CD4-positive, alpha-beta T cell (primary cell): ENCODE results near the gene CIDEA. TPM values are rescaled to one million over a fixed set of nuclear protein-coding genes. Genes with fewer than 3 reads are reported as not detected.
A peak's percentile ranks its signal among the peaks of the same experiment; 100 is the strongest.

Source experiments
- ATAC-seq: fragments of 200-7000 bp; cut with Tn5 transposase; one replicate; pipeline ENCODE4 v1.10.0; 2022; ENCODE audit warnings: mild to moderate bottlenecking; ENCODE audit not compliant: poor library complexity
- CTCF ChIA-PET: fragments of 350-600 bp; sonication (Branson Sonifier 250); formaldehyde crosslinking; loops from one replicate; lab custom pipeline; 2021; ENCODE audit warnings: antibody characterized with exemption, inconsistent platforms; lab: Charles Lee
- POLR2A ChIA-PET: fragments of 350-600 bp; sonication (Branson Sonifier 250); formaldehyde crosslinking; loops from one replicate; lab custom pipeline; 2021; ENCODE audit warnings: antibody characterized with exemption, inconsistent platforms; lab: Charles Lee
- DNase-seq, 14 experiments: peaks; one replicate each; pipeline ENCODE4 v3.0.0-alpha.2; 2013 to 2020; ENCODE audit warnings: mixed read lengths in 2 of 14
- H3K27ac ChIP-seq, 2 donors: one replicate each; pipeline versions ENCODE4 v1.5.1 to v1.7.0; 2013; ENCODE audit warnings: low read length in 2 of 2, low read depth in 1 of 2, mild to moderate bottlenecking in 1 of 2
- H3K27me3 ChIP-seq, 2 experiments: 1 replicate in 1 of 2; 2 replicates in 1 of 2; pipeline versions ENCODE4 v1.6.1 to v1.7.0; 2013; ENCODE audit warnings: low read length in 2 of 2, control low read depth in 1 of 2, mild to moderate bottlenecking in 1 of 2, moderate library complexity in 1 of 2; ENCODE audit not compliant: insufficient read depth in 2 of 2, control insufficient read depth in 1 of 2
- H3K36me3 ChIP-seq: one replicate; pipeline ENCODE4 v1.6.1; 2013; ENCODE audit warnings: low read length, control low read depth; ENCODE audit not compliant: insufficient read depth
- H3K4me1 ChIP-seq: one replicate; pipeline ENCODE4 v1.6.1; 2013; ENCODE audit warnings: low read length, control low read depth; ENCODE audit not compliant: insufficient read depth
- H3K4me3 ChIP-seq: one replicate; pipeline ENCODE4 v1.5.1; 2013; ENCODE audit warnings: mild to moderate bottlenecking, low read length, moderate library complexity
- H3K9me3 ChIP-seq, 2 experiments: 1 replicate in 1 of 2; 2 replicates in 1 of 2; pipeline versions ENCODE4 v1.6.1 to v1.7.0; 2013; ENCODE audit warnings: low read length in 2 of 2, mild to moderate bottlenecking in 2 of 2, control low read depth in 1 of 2, moderate library complexity in 1 of 2; ENCODE audit not compliant: control insufficient read depth in 1 of 2, insufficient read depth in 1 of 2
- H3K27ac Mint-ChIP-seq: one replicate; pipeline ENCODE4 v1.8.0; 2020; ENCODE audit warnings: mixed read lengths
- H3K27me3 Mint-ChIP-seq: one replicate; pipeline ENCODE4 v1.8.0; 2021; ENCODE audit warnings: mixed read lengths
- H3K36me3 Mint-ChIP-seq: one replicate; pipeline ENCODE4 v1.8.0; 2021; ENCODE audit warnings: low read depth, mixed read lengths
- H3K4me1 Mint-ChIP-seq: one replicate; pipeline ENCODE4 v1.8.0; 2021; ENCODE audit warnings: low read depth, mixed read lengths
- H3K4me3 Mint-ChIP-seq: one replicate; pipeline ENCODE4 v1.8.0; 2020; ENCODE audit warnings: mild to moderate bottlenecking, mixed read lengths
- H3K9me3 Mint-ChIP-seq: one replicate; pipeline ENCODE4 v1.8.0; 2020; ENCODE audit warnings: mixed read lengths
- intact Hi-C, 2 experiments: fragments of 100-400 bp; cut with DNase I in 1 of 2; cut with micrococcal nuclease in 1 of 2; formaldehyde crosslinking; loops; one replicate each; pipeline versions ENCODE4 v1.15.1 to v1.9.0; 2023 to 2025; cut with DNase I, micrococcal nuclease
- total RNA-seq, 174 experiments: library from RNA in 2 of 174; stranded (reverse) in 2 of 174; gene quantifications; one replicate each; pipeline ENCODE4 v1.2.3 and lab custom pipeline; 2021 to 2026
- TF ChIP-seq, protein P1 (sequence below): fragments of 200-600 bp; IDR thresholded peaks from one replicate; pipeline ENCODE4 v1.8.0; 2022; ENCODE audit warnings: antibody characterized with exemption, mild to moderate bottlenecking

CIDEA gene
- total RNA-seq, 2 experiments from 2014 or later = not detected

- Mint-ChIP-seq H3K27me3 (peaks cover 59% of the 10 kb centered on the region), H3K4me1 (peaks cover 11% of the 10 kb centered on the region), H3K27ac (no peak within 1 kb of the TSS), H3K36me3 (peaks cover 3% of the 10 kb centered on the region), H3K9me3 (peaks cover 3% of the 10 kb centered on the region), H3K4me3 (peak within 1 kb of the TSS; percentile 66)
- DNase-seq (peak in 2 of 14 experiments; percentile 22 to 34), ATAC-seq (no peak)
- Histone ChIP-seq H3K4me1 (peaks cover 12% of the 10 kb centered on the region), H3K9me3 (peaks cover 5 to 28% of the 10 kb centered on the region in 2 experiments), H3K27ac (no peak within 1 kb of the TSS), H3K36me3 (no peaks in the 10 kb centered on the region), H3K4me3 (peak within 1 kb of the TSS; percentile 7), H3K27me3 (peaks cover 28 to 41% of the 10 kb centered on the region in 2 experiments)
- intact Hi-C loops = no loop called here
- ChIA-PET CTCF (no interaction called here), POLR2A (no interaction called here)
- TF ChIP-seq, protein P1, sequence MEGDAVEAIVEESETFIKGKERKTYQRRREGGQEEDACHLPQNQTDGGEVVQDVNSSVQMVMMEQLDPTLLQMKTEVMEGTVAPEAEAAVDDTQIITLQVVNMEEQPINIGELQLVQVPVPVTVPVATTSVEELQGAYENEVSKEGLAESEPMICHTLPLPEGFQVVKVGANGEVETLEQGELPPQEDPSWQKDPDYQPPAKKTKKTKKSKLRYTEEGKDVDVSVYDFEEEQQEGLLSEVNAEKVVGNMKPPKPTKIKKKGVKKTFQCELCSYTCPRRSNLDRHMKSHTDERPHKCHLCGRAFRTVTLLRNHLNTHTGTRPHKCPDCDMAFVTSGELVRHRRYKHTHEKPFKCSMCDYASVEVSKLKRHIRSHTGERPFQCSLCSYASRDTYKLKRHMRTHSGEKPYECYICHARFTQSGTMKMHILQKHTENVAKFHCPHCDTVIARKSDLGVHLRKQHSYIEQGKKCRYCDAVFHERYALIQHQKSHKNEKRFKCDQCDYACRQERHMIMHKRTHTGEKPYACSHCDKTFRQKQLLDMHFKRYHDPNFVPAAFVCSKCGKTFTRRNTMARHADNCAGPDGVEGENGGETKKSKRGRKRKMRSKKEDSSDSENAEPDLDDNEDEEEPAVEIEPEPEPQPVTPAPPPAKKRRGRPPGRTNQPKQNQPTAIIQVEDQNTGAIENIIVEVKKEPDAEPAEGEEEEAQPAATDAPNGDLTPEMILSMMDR = no peak
Measured at GRCh38 chr18:12307701-12308385, 53.7 kb downstream of the CIDEA start, which contains the start of gene TUBB6. TSS of gene TUBB6 (plus strand) at chr18:12308241. CDS start at chr18:12308293, 52 bp downstream.

DNA sequence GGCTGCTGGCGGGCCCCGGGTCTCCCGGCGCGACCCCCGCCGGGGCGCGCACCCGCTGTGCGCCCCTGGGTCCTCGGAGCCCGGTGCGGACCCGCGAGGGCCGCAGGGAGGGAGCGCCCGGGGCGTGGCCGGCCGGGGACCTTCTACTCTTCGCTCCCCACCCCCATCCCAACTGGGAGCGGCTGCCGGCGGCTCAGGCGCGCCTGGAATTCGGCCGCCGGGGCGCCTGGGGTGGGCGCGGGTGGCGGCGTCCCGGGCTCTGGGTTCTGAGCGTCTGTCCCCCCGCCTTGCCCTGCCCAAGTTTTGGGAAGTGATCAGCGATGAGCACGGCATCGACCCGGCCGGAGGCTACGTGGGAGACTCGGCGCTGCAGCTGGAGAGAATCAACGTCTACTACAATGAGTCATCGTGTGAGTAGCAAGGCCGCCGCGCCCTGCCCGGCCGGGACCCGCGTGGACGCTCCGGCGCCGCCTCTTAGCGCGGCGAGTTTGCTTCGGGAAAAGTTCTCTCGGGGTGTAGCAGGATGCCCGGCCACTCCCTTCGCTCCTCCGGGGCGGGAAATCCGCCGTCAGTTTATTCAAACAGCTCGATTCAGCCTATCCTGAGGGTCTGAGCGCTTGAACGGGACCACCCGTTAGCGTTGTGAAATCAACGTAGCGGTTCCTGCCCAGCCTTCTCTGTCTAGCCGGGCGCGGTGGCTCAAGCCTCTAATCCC lies 54.4 kb downstream of the CIDEA start:
- TF ChIP-seq, protein P1 = no peak
- DNase-seq = peak in 4 of 14 experiments; percentile 2 to 68 (median 34)
- Histone ChIP-seq H3K27ac (no peak overlapping the region), H3K4me1 (peaks cover 12% of the 10 kb centered on the region), H3K9me3 (peaks cover 5 to 29% of the 10 kb centered on the region in 2 experiments), H3K4me3 (no peak overlapping the region), H3K36me3 (no peaks in the 10 kb centered on the region), H3K27me3 (peaks cover 28 to 41% of the 10 kb centered on the region in 2 experiments)
- peaks cover 64% of the 10 kb centered on the region for H3K27me3 Mint-ChIP-seq
- peaks cover 3% of the 10 kb centered on the region for H3K36me3 Mint-ChIP-seq
- ChIA-PET POLR2A (no interaction called here), CTCF (interaction anchor here (0.6 kb wide), 1 partner anchor 313 kb away, joined by 4 read pairs; no protein-coding TSS in a partner anchor)
- no peak overlapping the region for H3K27ac Mint-ChIP-seq
- intact Hi-C loops = no loop called here
- peaks cover 3% of the 10 kb centered on the region for H3K9me3 Mint-ChIP-seq
- no peak overlapping the region for H3K4me3 Mint-ChIP-seq
- no peak for ATAC-seq
- peaks cover 11% of the 10 kb centered on the region for H3K4me1 Mint-ChIP-seq

GRCh38 chr18:12309683-12310198 lies 55.6 kb downstream of the CIDEA start:
- ATAC-seq = no peak
- no peak overlapping the region for H3K27ac ChIP-seq
- H3K36me3 Mint-ChIP-seq = peaks cover 3% of the 10 kb centered on the region
- no peak overlapping the region for H3K4me3 ChIP-seq
- no peak overlapping the region for H3K27ac Mint-ChIP-seq
- H3K9me3 Mint-ChIP-seq = peaks cover 3% of the 10 kb centered on the region
- H3K36me3 ChIP-seq = no peaks in the 10 kb centered on the region
- ChIA-PET POLR2A (no interaction called here), CTCF (no interaction called here)
- peaks cover 58% of the 10 kb centered on the region for H3K27me3 Mint-ChIP-seq
- no peak overlapping the region for H3K4me3 Mint-ChIP-seq
- TF ChIP-seq, protein P1 = no peak
- H3K27me3 ChIP-seq = peaks cover 26 to 41% of the 10 kb centered on the region in 2 experiments
- H3K4me1 Mint-ChIP-seq = peaks cover 11% of the 10 kb centered on the region
- peaks cover 12% of the 10 kb centered on the region for H3K4me1 ChIP-seq
- peaks cover 5 to 29% of the 10 kb centered on the region in 2 experiments for H3K9me3 ChIP-seq
- intact Hi-C loops = no loop called here
- DNase-seq = no peak
